NCI-H128 (cell line): Measurements from ENCODE around the gene HEY2.
"Not testable (repeated sequence)": the region's sequence is repeated elsewhere in the genome, so short reads cannot be mapped to it uniquely, and the experiment has no call there.

Experiments
- DNase-seq: peaks from one replicate; lab custom pipeline; 2025; ENCODE audit not compliant: unreplicated experiment; lab: John Stamatoyannopoulos, UW

HEY2 gene

DNA sequence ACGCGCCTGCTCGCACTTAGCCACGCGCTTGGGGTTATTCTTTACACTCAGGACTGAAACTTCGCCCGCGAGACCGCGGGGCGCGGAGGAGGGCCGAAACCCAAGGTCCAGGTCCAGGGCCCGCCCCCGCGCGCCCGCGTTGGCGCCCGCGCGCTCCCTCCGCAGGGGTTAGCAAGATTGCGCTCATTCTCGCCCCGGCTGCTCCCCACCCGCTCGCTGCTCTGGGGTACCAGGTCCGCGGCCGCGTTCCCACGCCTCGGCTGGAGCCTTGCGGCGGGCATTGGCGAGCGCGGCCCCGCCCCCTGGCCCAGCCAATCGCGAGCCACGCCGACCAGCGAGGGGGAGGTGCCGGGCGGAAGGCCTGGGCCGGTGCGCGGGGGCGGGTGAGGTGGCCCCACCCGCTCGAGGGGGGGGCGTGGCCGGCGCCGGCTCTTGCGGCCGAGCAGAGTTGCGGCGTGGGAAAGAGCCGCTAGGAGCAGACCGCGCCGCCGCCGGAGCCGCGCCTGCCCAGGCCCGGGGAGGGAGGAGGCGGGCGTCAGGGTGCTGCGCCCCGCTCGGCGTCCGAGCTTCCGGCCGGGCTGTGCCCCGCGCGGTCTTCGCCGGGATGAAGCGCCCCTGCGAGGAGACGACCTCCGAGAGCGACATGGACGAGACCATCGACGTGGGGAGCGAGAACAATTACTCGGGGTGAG, at the start of gene HEY2:
Gene HEY2, plus strand, starts transcription at position 460 of the 692 bp plus-strand sequence. Its CDS starts 145 bp downstream, at position 605.
- DNase-seq = peak; percentile 80

DNA sequence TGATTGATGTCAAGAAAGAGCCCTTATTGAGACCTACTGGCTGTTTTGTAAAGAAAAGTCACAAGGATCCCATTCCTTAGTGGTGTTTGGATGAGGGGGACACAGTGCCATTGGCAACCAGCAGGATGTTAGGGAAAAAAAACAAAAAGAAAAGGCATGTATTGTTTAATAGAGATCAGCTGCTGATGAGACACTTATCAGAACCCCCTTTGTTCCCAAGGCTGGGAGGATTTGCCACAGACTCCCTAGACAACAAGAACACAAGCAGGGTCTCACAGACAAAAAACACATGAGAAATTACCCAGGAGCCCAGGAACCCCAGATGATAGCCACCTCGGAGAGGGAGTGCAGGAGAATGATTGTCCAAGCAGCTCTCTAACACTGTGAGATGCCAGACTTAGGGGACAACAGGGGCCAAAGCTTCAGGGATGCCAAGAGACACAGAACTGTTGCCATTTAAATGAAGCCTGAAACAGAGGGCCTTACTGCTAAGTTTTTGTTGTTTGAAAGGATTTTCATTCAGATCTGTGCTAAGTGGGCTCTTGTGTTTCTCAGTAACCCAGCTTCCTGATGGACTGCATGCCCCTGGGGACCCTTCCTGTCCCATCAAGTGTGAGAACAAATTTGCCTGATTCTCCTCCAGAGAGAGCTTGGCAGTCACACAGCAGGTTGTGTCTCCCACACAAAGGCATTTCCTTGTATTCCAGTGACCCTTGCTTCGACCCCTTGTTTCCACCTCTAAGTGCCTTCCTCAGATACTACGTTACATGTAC, 48.7 kb upstream of the HEY2 start:
- DNase-seq = no peak

DNA sequence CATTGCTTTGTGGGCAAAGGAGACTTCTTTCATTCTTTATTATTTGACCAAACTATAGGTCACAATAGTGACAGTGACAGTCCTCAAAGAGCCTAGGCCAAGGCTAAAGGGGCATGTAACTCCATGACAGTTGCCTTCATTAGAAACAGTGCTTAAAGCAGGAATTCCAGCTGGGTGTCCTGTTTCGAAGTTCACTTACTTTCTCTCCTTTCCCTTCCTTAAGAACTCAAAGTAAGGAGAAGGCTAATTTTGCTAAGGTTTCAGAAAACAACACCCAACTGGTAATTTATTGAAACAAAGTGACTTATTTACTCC, 48.1 kb upstream of the HEY2 start:
- DNase-seq = no peak

DNA sequence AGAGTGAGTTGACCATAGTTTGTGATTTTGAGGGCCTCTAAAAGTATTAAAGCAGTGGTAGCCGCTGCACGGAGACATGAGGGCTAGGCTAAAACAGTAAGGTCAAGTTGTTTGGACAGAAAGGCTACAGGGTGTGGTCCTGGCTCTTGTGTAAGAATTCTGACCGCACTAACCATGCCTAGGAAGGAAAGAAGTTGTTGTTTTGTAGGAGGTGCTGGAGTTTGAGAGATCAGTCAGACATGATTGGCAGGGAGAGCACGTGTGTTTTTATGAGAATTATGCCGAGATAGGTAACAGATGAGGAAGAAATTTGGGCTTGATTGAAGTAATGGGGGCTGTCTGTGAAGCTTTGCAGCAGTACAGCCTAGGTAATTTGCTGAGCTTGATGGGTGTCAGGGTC, 45.5 kb upstream of the HEY2 start:
- not testable (repeated sequence) for DNase-seq

DNA sequence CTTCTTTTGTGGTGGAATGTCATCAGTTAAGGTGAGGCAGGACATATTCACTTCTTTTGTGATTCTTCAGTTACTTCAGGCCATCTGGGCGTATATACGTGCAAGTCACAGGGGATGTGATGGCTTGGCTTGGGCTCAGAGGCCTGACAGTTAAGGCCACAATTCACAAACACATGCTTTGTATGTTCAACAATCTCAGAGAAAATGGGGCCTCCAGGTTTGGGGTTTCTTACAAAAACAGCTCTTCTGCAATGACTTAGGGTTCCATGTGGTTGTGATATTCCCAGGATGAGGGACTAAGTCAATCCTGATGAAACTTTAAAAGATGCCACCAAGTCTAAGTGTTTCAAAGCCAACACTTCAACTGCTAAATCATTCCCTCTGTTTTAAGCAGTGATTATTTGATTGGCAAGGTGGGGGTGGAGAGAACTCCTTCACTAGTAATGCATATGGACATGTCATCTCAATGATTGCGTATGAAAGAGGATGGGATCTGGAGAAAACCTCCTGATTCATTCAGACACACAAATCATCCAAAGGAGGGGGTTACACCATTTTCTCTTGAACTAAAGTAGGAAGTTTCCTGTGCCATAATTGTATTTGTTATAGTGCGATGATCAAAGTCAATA, 41.7 kb upstream of the HEY2 start:
- DNase-seq = no peak

DNA sequence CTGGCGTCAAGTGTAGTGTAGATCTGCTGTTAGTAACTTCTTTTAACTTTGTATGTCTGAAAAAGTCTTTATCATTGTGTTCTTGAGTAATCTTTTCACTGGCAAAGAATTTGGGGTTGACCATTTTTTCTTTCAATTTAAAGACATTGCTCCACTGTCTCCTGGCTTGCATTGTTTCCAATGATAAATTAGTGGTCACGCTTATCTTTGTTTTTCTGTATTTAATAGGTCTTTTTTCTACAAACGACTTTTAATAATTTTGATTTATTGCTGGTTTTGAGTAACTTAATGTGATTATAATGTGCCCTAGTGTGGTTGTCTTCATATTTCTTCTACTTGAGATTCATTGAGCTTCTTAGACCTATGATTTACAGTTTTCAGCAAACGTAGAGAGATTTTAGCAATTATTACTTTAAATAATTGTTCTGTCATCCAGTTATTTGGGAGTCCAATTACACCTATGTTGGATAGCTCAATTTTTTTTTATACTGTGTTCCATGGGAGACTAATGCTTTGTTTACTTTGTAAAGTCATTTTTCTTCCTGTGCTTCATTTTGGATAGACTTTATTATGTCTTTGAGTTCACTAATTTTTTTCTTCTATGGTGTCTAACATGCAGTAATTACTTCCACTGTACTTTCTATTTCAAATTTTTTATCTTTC, 38.3 kb upstream of the HEY2 start:
- DNase-seq = no peak

DNA sequence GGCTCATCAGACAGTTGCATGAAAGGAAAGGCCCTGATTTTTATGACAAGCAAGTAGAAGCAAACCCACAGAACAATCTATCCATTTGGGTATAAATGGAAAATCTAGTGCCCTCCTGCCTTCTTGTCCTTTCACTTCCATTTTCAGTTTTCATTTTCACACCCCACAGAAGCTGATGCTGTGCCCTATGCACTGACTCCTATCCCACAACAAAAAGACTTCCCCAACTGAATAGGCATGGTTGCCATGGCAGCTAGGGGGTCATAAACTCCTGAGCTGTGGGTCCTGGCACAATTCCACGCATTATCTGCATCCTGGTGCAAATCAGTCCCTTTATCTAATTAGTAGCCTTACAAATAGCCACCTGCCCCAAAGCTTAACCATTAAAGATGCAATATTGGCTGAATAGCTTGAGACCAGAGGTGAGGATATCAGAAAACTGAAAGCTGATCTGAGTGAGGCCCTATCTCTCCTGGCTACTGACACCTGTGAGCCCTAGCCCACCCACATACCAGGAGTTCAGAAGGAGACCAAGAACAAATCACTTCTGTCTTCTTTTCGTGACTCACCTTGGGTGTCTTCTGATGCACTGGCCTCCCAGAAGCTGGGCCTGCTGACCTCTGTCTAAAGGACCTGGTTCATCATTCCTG, 34.9 kb upstream of the HEY2 start:
- no peak for DNase-seq

DNA sequence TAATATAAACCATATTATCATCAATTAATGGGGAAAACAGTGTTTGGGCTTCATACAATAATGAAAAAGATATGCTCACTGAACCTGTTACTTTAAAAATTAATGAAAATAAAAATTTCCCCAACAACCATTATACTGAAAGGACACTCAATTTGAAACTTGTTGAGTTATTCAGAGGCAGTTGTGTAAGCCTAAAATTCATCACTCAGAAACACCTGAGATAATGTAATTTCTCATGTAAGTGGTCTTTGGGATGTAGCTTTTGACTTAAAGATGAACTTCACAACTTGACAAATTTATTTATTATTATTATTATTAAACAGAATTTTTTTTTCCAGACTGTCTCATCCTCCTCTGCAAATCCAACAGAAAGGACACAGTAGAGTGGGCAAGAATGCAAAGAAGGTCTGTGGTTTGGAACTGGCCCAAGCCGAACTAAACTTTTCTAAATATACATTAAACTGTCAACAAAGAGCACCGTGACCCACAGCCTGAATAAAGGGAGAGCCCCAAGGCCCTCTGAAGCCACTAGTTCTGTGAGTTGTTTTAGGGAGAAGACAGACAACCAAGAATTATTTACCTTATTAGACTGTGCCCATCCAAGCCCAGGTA, 32.2 kb upstream of the HEY2 start:
- no peak for DNase-seq

DNA sequence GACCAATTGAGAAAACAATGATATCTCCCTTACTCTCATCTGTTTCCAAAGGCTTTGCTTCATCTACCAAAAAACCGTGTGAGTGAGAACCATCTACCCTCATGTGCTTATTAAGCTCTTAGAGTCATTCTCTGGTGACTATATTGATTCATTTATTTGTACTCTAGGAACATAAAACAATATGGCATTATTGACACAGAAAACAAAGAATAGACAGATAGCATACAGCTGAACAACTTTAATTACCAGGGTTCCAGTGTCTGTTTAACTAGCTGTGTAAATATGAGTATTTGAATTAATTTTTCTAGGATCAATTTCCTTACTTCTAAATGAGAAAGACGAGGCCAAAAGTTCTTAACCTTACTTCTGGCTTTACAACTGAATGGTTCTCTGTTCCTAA, 31.3 kb upstream of the HEY2 start:
- DNase-seq = no peak

DNA sequence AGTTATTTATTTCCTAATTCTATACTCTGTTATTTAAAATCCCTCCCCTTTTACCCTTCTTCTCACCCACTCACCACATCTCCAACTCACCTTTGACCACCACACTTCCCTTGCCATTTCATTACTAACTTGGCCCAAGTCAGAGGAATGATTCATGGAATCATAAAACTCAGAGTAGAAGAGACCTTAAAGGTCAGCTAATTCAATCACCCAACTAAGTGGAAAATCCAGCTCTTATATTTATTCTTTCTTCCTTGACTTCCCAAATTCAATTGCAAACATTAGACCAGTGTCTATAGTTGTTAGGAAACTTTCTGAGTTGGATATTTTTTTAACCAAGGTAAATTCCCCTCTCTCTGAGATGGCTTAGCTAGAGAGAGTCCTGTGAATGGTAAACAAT, 26.5 kb upstream of the HEY2 start:
- no peak for DNase-seq

DNA sequence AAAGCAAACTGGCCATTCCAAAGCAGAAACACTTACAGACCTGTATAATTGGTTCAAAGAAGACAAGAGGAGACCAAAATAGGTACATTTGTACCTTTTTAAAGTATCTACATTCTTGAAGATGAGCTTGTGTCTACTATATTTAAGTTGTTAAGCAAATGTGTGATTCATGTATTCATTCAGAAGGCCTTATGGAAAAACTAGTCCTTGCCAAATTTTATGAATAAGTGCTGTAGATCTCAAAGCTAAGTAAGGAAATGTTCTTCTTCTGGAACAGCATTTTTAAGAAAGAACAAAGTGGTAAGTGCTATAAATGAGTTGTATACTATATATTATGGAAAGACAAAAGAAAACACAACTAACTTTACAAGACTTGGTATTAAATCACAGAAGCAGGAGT, 22.2 kb upstream of the HEY2 start:
- DNase-seq = no peak

DNA sequence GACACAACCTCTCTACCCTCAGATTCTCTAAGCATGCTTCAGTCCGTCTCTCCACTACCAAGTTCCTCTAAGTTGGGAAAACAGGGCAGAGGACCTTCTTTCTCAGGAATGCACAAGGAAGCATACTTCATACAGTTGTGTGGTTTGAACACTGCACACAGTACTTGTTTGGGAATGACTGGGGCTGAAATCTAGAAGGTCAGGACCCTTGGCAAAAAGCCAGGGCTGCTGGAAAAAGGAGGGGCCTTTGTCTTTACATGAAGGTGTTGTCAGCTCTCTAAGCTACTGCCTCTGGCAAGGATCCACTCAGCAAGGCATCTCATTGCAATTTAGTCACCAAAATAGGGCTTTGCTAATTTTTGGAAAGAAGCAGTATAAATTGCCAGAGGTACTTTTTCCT, 20.7 kb upstream of the HEY2 start:
- no peak for DNase-seq

DNA sequence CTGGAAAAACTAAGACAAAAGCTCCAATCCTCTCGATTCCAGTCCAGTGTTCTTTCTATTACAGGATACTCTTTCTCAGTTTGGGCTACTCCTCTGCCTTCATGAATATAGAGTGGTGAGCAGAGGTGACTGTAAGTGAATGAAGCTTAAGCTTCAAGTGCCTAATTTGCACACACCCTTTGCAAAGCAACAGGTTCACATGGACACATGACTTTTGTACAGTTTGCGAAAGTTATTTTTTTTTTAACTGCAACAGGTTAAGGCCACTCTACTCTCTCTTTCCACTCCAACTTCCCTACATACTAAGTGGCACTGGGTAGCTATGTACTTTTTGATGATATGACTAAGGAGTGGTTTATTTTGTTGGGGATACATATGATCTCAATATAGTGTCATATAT, 19.4 kb upstream of the HEY2 start:
- DNase-seq = no peak

DNA sequence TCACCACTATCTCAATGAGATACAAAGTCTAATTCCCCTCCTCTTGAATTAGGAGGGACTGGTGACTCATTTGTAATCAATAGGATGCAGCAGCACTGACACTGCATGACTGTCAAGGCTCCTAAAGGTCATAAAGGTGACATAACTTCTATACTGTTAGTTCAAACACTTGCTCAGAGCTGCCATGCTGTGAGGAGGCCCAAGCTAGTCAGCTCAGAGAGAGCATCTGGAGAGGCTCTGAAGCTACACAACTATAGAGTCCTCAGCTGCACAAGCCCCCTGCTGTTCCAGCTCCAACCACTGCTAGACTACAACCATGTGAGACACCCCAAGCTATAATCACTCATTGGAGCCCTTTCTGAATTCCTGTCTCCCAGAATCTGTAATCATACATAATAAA, 17.0 kb upstream of the HEY2 start:
- DNase-seq = no peak

DNA sequence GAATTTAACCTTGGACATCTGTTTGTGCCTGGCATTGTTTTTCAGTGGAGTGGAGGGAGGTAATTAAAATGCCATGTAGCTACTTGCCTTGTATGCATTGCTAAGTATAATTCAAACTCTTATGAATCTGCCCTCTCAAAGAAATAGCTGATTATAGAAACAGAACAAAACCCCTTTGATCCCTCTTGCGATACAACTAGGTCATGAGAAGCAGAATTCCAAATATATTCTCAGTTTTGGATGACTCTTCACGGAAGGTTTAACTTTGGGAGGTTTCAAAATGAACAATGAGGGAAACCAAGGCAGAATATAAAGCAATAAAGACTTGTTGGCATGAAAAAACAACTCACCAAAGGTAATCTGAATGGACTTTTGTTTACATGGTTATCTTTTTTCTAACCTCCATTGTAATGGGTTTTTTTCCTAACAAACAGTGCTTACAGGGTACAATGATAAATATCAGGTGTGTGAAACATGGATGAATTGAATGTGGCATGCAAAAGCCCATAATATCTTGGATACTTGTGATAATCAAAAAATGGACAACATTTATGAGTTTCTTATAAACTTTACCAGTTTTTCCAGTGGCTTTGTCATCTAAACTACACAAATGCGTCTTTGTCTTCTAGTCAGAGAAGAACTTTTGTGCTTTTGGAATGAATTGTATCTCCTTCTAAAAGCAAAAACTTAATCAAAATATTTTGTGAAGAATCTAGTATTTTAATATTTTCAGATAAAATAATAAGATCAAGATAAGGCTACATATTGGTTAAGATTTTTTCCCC, 15.7 kb upstream of the HEY2 start:
- no peak for DNase-seq

DNA sequence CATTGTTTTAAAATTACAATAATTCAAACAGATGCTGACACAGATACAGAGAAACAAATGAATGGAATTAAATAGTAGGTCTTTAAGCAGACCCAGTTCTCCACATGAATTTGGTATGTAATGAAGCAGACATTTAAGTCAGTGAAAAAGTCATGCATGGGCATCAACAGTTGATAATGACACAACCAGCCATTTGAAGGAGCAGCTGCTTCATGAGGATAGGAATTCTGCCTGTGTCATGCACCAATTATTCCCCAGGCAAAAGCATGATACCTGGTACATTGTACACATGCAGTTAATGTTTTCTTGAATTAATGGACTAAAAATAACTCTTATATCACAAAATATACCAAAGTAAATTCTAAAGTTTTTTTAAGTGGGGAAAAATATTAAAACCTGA, 11.2 kb upstream of the HEY2 start:
- DNase-seq = no peak

DNA sequence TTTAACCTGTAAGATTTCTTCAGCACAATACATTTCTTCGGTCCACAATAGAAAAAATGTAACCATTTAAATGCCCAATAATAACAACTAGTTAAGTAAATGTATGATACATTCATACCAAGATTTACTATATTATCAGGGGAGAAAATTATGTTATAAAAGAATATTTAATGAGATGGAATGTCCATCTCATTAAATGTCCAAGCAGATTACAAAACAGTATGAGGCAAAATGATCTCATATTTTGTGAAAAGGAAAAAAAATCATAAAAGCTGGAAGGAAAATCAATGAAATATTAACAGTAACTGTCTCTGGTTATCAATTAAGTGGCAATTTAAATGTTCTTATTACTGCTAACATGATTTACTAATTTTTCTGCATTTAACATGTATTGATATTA, 10.1 kb upstream of the HEY2 start:
- no peak for DNase-seq

DNA sequence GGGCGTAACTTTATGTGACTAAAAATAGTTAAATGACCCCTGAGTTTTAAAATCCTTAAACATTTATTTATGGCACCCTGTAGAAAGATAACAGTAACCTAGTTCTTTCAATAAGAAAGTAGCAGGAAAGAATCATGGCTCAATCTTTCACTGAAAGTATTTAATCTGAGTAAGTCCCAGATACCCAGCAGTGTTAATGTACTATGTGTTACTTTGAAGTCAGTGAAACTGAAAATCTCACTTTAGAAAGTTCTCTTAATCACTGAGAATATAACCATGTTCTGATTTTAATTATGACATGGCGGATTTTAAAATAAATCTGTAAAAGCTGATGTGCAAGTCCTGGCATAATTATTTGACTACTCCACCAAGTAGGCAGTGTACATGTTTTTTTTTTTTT, 8.1 kb upstream of the HEY2 start:
- no peak for DNase-seq

DNA sequence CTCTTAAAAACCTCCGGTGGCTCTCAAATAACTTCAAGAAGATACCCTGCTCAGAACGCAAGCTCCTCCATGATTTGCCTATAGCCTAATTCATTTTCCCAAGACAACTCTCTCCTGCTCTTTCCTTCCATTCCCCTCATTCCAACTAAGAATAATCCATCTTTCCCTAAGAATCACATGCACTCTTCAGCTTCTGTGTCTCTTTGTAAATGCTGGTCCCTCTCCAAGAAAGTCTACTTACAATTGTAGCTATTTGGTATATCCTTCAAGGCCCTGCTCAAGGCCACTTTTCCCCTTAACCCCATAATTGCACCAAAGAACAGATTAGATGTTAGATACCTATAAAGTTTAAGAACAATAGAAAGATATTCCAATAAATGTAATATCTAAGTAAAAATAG, 7.4 kb upstream of the HEY2 start:
- no peak for DNase-seq

DNA sequence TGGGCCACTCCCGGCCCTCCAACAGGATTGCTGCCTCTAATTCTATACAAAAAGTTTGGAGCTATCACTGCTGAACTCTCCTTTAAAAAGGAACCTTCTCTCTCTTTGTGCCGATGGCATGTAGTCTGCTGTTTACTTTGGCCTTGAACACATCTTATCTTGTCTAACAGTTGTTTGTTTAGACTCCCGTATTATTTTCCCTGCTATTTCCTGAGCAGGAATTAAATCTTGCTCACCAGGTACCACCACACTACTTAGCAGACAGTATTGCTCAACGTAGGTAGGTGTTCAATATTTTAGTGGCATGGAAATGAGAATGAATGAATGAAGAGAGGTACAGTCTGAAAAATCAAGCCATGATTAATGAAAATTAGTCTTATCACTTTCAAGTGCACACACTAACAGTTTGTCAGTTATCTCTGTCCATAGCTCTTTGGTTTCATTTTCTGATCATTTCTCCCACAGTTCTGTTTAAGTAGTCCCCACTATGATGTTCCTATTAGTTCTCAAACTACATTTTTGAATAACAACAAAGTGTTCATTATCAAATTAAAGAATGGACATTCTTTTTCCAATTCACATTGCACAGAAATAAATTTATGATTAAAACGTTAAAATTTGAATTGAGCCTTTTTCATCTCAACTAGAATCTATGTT, 6.8 kb upstream of the HEY2 start:
- DNase-seq = no peak
